HG03159 (cell line): ENCODE results near the gene SAMD7.

ENCODE experiments used
- ATAC-seq: cut with Tn5 transposase; IDR thresholded peaks from one replicate; pipeline ENCODE4 v1.9.1; 2021; ENCODE audit warnings: mild to moderate bottlenecking, moderate library complexity; ENCODE audit not compliant: unreplicated experiment

SAMD7 gene, protein sequence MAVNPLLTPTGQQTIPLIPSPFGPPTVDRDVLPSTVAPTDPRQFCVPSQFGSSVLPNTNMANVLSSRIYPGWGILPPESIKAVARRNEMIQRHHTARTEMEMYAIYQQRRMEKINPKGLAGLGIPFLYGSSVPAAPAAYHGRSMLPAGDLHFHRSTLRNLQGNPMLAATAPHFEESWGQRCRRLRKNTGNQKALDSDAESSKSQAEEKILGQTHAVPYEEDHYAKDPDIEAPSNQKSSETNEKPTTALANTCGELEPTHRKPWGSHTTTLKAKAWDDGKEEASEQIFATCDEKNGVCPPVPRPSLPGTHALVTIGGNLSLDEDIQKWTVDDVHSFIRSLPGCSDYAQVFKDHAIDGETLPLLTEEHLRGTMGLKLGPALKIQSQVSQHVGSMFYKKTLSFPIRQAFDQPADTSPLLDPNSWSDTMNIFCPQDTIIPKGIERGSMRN

GRCh38 chr3:169911272-169911671 is at the start of gene SAMD7:
Gene SAMD7, plus strand, starts transcription at chr3:169911572. Its CDS starts 7,927 bp downstream, at chr3:169919499.
- ATAC-seq, result no peak

DNA sequence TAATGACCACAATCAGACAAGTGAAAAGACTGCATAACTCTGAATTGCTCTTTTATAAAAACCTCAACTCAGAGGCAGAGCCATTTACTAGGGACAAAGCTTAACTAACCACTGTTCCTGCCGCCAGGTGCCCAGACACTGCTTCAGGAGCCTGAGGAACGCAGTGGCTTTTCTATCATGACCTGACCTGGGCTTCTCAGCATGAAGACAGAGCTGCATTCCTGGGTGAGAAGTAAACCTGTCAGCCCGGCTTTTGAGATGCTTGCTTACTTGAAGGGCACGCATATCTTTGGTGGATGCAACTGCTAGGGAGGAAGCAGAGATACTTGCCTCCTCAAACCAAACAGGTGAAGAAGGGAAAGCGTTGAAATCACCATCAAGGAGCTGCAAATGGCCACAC is 49.5 kb upstream of the SAMD7 start:
- ATAC-seq, result no peak

DNA sequence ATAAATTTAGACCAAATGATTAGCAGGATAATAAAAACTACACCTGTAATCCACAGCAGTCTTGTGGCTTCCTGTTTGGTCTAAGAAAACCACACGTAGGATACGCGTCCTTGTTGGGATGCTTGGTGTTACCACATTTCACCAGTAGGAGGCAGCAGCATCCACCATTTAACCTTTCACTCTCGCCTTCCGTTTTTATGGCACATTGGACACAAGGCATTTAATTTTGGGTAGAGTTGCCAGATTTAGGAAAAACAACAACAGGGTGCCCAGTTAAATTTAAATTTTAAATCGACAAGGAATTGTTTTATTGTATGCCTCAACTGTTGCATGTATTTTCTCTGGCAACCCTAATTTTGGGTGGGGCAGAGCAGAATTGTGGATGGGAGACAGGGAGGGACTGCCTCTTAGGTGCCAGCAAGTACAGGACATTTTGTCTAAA is 47.9 kb upstream of the SAMD7 start:
- ATAC-seq, result peak; percentile 48

DNA sequence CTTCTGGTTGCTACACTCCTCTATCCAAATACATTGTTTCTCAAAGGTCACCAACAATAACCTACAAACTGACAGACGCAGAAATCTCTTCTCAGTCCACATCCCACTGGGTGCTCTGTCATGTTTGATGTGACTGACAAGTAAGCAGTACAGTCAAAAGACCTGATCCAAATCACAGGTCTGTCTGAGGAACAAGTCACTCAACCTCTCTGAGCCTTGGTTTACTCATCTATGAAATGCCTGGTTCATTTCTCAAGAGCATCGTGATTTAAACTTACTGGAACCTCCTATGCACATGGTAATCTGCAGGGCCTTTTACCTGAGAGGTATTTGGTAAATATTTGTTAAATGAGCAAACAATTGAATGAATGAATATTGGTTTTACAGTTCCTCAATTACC is 47.1 kb upstream of the SAMD7 start:
- no peak for ATAC-seq

DNA sequence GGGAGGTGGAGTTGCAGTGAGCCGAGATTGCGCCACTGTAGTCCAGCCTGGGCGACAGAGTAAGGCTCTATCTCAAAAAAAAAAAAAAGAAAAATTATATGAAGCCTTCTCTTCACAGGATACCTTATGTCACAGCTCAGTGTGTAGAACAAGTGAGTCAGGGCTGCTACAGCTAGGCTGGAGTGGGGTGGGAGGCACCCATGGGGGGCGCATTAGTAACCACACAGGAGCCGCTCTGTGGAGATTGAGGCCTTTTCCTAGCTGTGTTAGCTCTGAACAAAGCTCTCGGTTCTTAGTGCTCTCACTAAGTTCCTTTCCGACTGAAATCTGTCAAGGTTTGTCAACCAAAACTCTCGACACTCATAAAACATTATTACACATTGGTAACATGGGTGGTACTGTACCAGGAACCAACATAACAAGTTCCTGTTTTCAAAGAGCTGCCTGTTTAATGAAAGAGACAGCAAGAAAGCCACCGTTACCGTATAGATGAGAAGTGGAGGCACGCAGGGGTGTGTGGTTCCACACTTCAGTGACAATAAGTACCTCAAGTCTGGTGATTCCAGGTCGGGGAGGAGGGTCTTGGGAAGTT is 46.1 kb upstream of the SAMD7 start:
- peak; percentile 50 for ATAC-seq

GRCh38 chr3:169867584-169868210 is 43.7 kb upstream of the SAMD7 start:
- ATAC-seq, result no peak

DNA sequence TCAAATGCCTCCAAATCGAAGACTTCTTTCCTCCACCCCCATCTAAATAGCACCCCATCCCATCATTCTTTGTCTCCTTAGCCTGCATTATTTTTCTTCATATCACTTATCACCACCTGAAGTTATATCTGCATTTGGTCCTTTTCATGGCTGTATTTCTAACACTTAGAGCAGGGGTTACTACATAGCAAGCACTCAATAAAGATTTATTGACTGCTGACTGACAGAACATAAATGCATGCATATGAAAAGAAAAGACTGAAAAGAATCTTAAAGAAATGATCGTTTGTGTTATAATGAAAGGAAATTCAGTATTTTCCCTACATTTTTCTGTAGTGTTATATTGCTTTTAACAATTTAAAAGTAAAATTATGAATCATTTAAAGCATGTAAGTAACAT is 43.0 kb upstream of the SAMD7 start:
- ATAC-seq, result no peak

DNA sequence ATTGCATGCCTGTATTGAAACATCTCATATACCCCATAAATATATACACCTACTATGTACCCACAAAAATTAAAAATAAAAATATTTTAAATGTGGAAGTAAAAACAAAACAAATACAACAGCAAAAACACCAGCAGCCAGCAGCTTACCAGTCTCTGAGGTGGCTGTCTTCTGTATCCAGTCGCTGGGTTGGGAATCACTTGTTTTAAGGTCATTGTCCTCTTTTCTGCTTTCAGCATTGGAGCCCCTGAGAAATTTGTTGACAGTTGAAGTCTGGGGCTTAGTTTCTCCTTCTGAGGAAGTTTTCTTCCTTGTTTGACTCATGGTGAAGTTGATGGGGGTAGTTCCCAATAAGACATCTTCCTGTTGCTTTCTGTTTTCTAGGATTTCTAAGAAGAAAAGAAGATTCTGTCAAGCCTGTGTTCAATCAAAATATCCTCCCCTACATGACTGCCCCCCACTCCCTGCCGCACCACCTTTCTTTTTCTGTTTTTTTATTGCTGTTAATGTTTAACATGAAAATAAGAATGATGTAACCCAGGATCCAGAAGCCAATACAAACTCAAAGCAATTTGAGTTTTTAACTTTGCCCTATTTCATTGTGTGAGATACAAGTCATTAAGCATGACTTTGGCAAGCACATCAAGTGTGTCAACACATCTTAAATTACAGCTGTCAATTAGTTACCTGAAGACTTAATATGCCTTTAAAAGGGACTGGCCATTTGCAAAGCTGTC is 41.7 kb upstream of the SAMD7 start, which contains the start of gene LRRC31:
LRRC31 (minus strand) TSS at position 452 of the 737 bp plus-strand sequence; CDS start at position 324, 128 bp downstream.
- ATAC-seq, result no peak

- no peak for ATAC-seq
These were observed 40.1 kb upstream of the SAMD7 start for GRCh38 chr3:169871129-169871886.

GRCh38 chr3:169879013-169879557 is 32.3 kb upstream of the SAMD7 start:
- no peak for ATAC-seq

- ATAC-seq, result no peak
These were observed 31.4 kb upstream of the SAMD7 start for GRCh38 chr3:169879845-169880575.

- no peak for ATAC-seq
These were observed 30.7 kb upstream of the SAMD7 start for GRCh38 chr3:169880576-169881250.

DNA sequence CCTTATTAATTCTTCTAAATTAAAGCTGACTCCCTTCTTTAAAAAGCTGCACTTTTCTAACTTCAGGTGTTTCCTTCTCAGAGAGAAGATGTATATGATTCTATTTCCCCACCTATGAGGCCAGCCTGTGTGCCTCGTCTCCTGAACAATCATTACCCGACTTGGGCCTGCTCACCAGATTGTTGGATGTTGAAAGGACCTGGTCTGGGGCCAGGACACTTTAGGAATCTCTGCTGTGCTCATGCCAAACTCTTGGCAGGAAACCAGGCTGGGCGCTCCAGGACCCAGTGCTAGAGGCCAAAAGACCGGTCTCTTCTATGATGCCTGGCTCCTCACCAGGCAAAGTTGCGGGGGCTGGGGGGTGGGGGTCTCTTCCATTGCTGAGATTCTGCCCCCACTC is 24.7 kb upstream of the SAMD7 start:
- no peak for ATAC-seq

- ATAC-seq, result no peak
These were observed 19.5 kb upstream of the SAMD7 start for GRCh38 chr3:169891886-169892285.

DNA sequence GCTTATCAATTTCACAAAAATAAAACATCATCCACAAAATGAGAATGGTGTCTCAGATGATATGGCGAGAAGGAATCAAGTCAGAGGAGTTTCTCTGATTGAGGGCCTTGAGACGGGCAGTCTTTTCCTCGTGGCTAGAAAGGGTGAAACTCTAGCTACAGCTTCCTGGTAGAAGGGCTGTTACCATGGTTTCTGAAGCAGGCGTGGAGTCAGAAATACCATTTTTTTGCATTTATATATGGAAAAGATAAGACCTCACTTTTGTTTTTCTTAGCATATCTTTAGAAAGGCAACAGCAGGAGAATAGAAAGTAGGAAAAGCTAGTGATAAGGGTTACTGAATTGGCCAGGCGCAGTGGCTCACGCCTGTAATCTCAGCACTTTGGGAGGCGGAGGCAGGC is 17.3 kb upstream of the SAMD7 start:
- ATAC-seq, result no peak

- no peak for ATAC-seq
These were observed 16.3 kb upstream of the SAMD7 start for GRCh38 chr3:169895072-169895471.

- no peak for ATAC-seq
These were observed 14.1 kb upstream of the SAMD7 start for GRCh38 chr3:169897284-169897683.

DNA sequence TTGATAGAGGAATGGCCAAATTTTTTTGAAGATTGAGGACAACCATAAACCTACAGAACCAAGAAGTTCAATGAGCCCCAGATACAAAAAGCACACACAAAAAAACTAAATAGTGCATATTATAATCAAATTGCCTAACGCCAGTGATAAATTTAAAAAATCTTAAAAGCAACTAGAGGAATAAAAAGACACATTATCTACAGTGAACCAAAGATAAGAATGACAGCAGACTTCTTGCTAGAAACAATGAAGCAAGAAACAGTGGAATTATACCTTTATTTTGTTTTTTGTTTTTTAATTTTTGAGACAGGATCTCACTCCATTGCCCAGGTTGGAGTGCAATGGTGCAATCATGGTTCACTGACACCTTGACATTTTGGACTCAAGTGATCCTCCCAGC is 9.9 kb upstream of the SAMD7 start:
- no peak for ATAC-seq

DNA sequence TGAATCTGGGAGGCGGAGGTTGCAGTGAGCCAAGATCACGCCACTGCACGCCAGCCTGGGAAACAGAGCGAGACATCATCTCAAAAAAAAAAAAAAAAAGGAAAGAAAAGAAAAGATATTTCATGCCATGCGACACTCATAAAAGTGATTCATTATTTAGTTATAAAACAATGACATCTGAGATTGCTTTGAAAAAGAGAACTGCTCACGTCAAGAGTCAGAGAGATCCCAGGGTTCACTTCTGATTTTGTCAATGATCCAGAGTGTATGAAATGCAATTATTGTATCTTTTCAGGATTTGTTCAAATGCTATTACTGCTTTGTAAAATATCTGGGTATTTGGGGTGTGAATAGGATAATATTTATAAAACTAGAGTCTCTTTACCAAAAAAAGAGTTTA is 6.0 kb upstream of the SAMD7 start:
- ATAC-seq, result no peak
